Endodermal cell (in vitro differentiated cells): ENCODE measurements around the gene DPP6. TPM values are rescaled to one million over a fixed set of nuclear protein-coding genes. Genes with fewer than 3 reads are reported as not detected.

Source experiments
- DNase-seq: peaks from one replicate; pipeline ENCODE4 v3.0.0-alpha.2; 2017
- H3K27ac ChIP-seq: 2 replicates; pipeline ENCODE4 v1.5.1; 2013; ENCODE audit warnings: mild to moderate bottlenecking, low read depth, low read length, moderate library complexity
- H3K27me3 ChIP-seq: 2 replicates; pipeline ENCODE4 v1.6.1; 2013; ENCODE audit warnings: mild to moderate bottlenecking, low read length, moderate library complexity; ENCODE audit not compliant: insufficient read depth, control insufficient read depth, poor library complexity, severe bottlenecking
- H3K36me3 ChIP-seq: 2 replicates; pipeline ENCODE4 v1.7.0; 2013; ENCODE audit warnings: mild to moderate bottlenecking, low read length, moderate library complexity; ENCODE audit not compliant: control insufficient read depth, insufficient read depth
- H3K4me1 ChIP-seq: one replicate; pipeline ENCODE4 v1.7.0; 2013; ENCODE audit warnings: low read length; ENCODE audit not compliant: control insufficient read depth, insufficient read depth
- H3K4me3 ChIP-seq: 2 replicates; pipeline ENCODE4 v1.5.1; 2013; ENCODE audit warnings: mild to moderate bottlenecking, low read length, moderate library complexity
- H3K9ac ChIP-seq: 2 replicates; pipeline ENCODE4 v1.6.1; 2013; ENCODE audit warnings: mild to moderate bottlenecking, low read length, moderate library complexity; ENCODE audit not compliant: poor library complexity, severe bottlenecking; ENCODE audit errors: extremely low read depth
- H3K9me3 ChIP-seq: 2 replicates; pipeline ENCODE4 v1.6.1; 2013; ENCODE audit warnings: mild to moderate bottlenecking, low read length, moderate library complexity; ENCODE audit not compliant: control insufficient read depth
- H3K27ac Mint-ChIP-seq: 2 replicates; pipeline ENCODE4 v1.8.0; 2020; ENCODE audit warnings: mixed read lengths
- H3K27me3 Mint-ChIP-seq: 2 replicates; pipeline ENCODE4 v1.8.0; 2021; ENCODE audit warnings: mild to moderate bottlenecking, mixed read lengths; ENCODE audit not compliant: insufficient read depth
- H3K36me3 Mint-ChIP-seq: 2 replicates; pipeline ENCODE4 v1.8.0; 2020; ENCODE audit warnings: low read depth, mixed read lengths
- H3K4me1 Mint-ChIP-seq: 2 replicates; pipeline ENCODE4 v1.8.0; 2020; ENCODE audit warnings: mixed read lengths
- H3K4me3 Mint-ChIP-seq: 2 replicates; pipeline ENCODE4 v1.8.0; 2020; ENCODE audit warnings: mild to moderate bottlenecking, moderate library complexity, mixed read lengths
- H3K9me3 Mint-ChIP-seq: 2 replicates; pipeline ENCODE4 v1.8.0; 2020; ENCODE audit warnings: mild to moderate bottlenecking, mixed read lengths
- WGBS, 2 experiments: methylation state at CpG; one replicate each; pipeline versions ENCODE4 v1.1.5 to v1.1.7; 2013; ENCODE audit warnings: missing lambda C conversion rate in 2 of 2, mixed read lengths in 1 of 2; ENCODE audit not compliant: insufficient coverage in 1 of 2, insufficient read length in 1 of 2; 5-methylcytosine and 5-hydroxymethylcytosine counted together
- total RNA-seq, 2 donors: library from RNA; stranded (reverse); fragmentation: NEBNext Ultra II Directional in 1 of 2; extraction: Animal tissue kit (Norgen Biotek cat#: 25700) in 1 of 2; gene quantifications; 2 replicates in 1 of 2; 3 replicates in 1 of 2; pipeline ENCODE4 v1.2.1, GENCODE V29; 2021
- TF ChIP-seq, protein P1 (sequence below): fragments of 200-600 bp; sonication (generic); conservative IDR thresholded peaks from 2 replicates; pipeline ENCODE4 v1.5.0; 2021; ENCODE audit warnings: antibody characterized with exemption, mild to moderate bottlenecking

Gene DPP6
- total RNA-seq, 2 donors from 2014 or later: 1.7 to 3.0 TPM

DNA sequence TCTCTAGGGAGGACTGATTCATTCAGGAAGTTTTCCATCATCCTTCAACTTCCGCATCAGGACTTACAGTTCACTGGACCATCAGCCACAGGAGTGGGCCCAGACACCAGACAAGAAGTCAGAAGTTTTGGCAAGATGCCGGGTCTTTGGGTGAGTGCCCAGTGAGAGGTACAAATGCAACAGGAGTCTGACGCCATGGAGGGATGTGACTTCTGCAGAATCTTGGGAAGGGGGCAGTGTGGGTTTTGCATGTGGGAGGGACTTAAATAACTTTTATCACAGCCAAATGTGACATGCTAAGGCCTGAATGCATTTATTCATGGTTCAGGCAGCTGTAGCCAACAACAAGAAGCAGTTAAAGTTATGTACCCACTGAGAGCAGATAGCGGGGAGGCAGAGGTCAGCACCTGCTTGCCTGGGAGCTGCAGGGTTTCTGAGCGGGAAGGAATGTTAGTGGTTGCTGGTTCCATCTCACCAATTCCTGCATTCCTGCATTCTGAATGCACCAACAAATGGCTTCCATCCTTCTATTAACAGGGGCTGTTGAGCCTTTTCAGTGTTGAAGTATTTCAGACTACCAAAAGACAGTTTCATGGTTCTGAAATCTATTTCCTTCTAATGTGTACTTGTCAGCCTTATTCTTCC, 575.6 kb downstream of the DPP6 start:
- Mint-ChIP-seq H3K27me3 (no peaks in the 10 kb centered on the region), H3K9me3 (no peaks in the 10 kb centered on the region)
- WGBS, 2 experiments: 86 to 89% methylated on average over 4 to 5 of the region's 5 CpGs

DNA sequence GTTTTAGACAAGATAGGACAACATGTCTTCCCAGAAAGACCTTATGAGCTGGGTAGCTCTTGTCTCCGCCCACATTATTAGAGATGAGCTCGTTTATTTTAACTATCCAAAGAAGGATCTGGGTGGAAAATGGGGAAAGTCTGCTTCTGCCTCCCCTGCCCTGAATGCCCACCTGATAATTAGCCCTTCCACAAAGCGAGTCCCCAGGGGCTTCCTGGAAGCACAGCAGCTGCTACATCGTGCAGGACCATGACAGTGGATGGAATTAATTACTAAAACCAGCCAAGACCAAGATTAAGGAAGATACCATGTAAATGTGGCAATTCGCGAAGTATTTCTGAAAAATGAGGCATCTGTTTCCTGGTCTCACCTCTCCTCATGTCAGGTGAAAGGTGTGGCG, 576.4 kb downstream of the DPP6 start:
- DNase-seq: no peak
- no peaks in the 10 kb centered on the region for H3K27me3 ChIP-seq
- Mint-ChIP-seq H3K27ac (no peak overlapping the region), H3K9me3 (no peaks in the 10 kb centered on the region), H3K27me3 (no peaks in the 10 kb centered on the region), H3K4me1 (no peaks in the 10 kb centered on the region), H3K36me3 (no peaks in the 10 kb centered on the region), H3K4me3 (no peak overlapping the region)
- TF ChIP-seq, protein P1, sequence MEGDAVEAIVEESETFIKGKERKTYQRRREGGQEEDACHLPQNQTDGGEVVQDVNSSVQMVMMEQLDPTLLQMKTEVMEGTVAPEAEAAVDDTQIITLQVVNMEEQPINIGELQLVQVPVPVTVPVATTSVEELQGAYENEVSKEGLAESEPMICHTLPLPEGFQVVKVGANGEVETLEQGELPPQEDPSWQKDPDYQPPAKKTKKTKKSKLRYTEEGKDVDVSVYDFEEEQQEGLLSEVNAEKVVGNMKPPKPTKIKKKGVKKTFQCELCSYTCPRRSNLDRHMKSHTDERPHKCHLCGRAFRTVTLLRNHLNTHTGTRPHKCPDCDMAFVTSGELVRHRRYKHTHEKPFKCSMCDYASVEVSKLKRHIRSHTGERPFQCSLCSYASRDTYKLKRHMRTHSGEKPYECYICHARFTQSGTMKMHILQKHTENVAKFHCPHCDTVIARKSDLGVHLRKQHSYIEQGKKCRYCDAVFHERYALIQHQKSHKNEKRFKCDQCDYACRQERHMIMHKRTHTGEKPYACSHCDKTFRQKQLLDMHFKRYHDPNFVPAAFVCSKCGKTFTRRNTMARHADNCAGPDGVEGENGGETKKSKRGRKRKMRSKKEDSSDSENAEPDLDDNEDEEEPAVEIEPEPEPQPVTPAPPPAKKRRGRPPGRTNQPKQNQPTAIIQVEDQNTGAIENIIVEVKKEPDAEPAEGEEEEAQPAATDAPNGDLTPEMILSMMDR: no peak
- no peaks in the 10 kb centered on the region for H3K4me1 ChIP-seq
- no peak overlapping the region for H3K27ac ChIP-seq
- H3K9ac ChIP-seq: no peak overlapping the region
- WGBS, 2 experiments: 90 to 95% methylated on average over 3 to 7 of the region's 7 CpGs
- H3K4me3 ChIP-seq: no peak overlapping the region
- no peaks in the 10 kb centered on the region for H3K9me3 ChIP-seq
- H3K36me3 ChIP-seq: no peaks in the 10 kb centered on the region

More for the DNA sequence above, 575.6 kb downstream of the DPP6 start:
- H3K9me3 ChIP-seq: no peaks in the 10 kb centered on the region
- H3K36me3 ChIP-seq: no peaks in the 10 kb centered on the region
- H3K27me3 ChIP-seq: no peaks in the 10 kb centered on the region
- H3K4me3 Mint-ChIP-seq: no peak overlapping the region
- H3K36me3 Mint-ChIP-seq: no peaks in the 10 kb centered on the region
- TF ChIP-seq, protein P1: no peak
- H3K27ac Mint-ChIP-seq: no peak overlapping the region
- H3K4me1 Mint-ChIP-seq: no peaks in the 10 kb centered on the region
- no peak for DNase-seq
- no peak overlapping the region for H3K9ac ChIP-seq
- no peak overlapping the region for H3K4me3 ChIP-seq
- no peak overlapping the region for H3K27ac ChIP-seq
- no peaks in the 10 kb centered on the region for H3K4me1 ChIP-seq

GRCh38 chr7:154631162-154631561, 579.0 kb downstream of the DPP6 start:
- Histone ChIP-seq H3K36me3 (no peaks in the 10 kb centered on the region), H3K9me3 (no peaks in the 10 kb centered on the region), H3K4me1 (no peaks in the 10 kb centered on the region), H3K9ac (no peak overlapping the region), H3K27me3 (no peaks in the 10 kb centered on the region), H3K27ac (no peak overlapping the region), H3K4me3 (no peak overlapping the region)
- no peaks in the 10 kb centered on the region for H3K4me1 Mint-ChIP-seq
- no peaks in the 10 kb centered on the region for H3K27me3 Mint-ChIP-seq
- H3K36me3 Mint-ChIP-seq: no peaks in the 10 kb centered on the region
- no peak overlapping the region for H3K27ac Mint-ChIP-seq
- WGBS, 2 experiments: 78 to 83% methylated on average over 2 to 4 of the region's 4 CpGs
- peaks cover 6% of the 10 kb centered on the region for H3K9me3 Mint-ChIP-seq
- DNase-seq: no peak
- TF ChIP-seq, protein P1: no peak
- no peak overlapping the region for H3K4me3 Mint-ChIP-seq
